ENCODE results near the gene SMURF2. TPM values are rescaled to one million over a fixed set of nuclear protein-coding genes. Genes with fewer than 3 reads are reported as not detected.

Gene SMURF2
- total and polyA plus RNA-seq, 5 donors, result 4.7 to 27.2 (median 15.2) TPM

GRCh38 chr17:64496348-64496785 is 165.7 kb downstream of the SMURF2 start:
- no peak for ATAC-seq
- intact Hi-C loops (cut with DNase I), result loop anchor here in 1 of 4 donors (10.0 kb wide), 1 partner anchor 182 kb away; no protein-coding TSS in a partner anchor
- Histone ChIP-seq H3K27me3 (ENCODE audit: control insufficient read depth, insufficient read depth) (no peaks in the 10 kb centered on the region), H3K9me3 (ENCODE audit: control insufficient read depth, low read length) (no peaks in the 10 kb centered on the region), H3K4me1 (ENCODE audit: control insufficient read depth, insufficient read depth, low read length) (peaks cover 2% of the 10 kb centered on the region), H3K4me3 (ENCODE audit: low read length) (peak overlapping the region; percentile 62), H3K27ac (ENCODE audit: low read length) (peak overlapping the region; percentile 53)
- DNase-seq, result no peak
- under 1% methylated on average over 20 of the region's 20 CpGs for WGBS

Small RNA genes lying within 50 kb of the gene (microRNA-seq; reads per million reads assigned to microRNA genes)
- gene MIR3064 (2.9 to 5.9 reads per million in 2 donors), gene MIR5047 (0 to 0.42 reads per million in 2 donors)

Other genes starting within 250 kb of the SMURF2 start
- gene MILR1, start 213.2 kb downstream of the SMURF2 start, total RNA-seq, result 1 to 10 TPM; 1.9 to 6.6 (median 5.3) TPM
- 2.5 TPM for gene MILR1, start 213.2 kb downstream of the SMURF2 start, polyA plus RNA-seq
- gene POLG2, start 165.3 kb downstream of the SMURF2 start, total RNA-seq, result 1 to 10 TPM; 7.2 to 9.0 (median 8.2) TPM
- 5.4 TPM for gene POLG2, start 165.3 kb downstream of the SMURF2 start, polyA plus RNA-seq
- 100 to 1,000 TPM; 366 to 573 (median 420) TPM for gene DDX5, start 156.0 kb downstream of the SMURF2 start, total RNA-seq
- gene DDX5, start 156.0 kb downstream of the SMURF2 start, polyA plus RNA-seq, result 312 TPM
- gene CEP95, start 155.3 kb downstream of the SMURF2 start, total RNA-seq, result 10 to 100 TPM; 16.3 to 23.3 (median 19.4) TPM
- 15.6 TPM for gene CEP95, start 155.3 kb downstream of the SMURF2 start, polyA plus RNA-seq

Measured in right cardiac atrium (tissue), 5 donors.